NCI-H1048 (cell line): ENCODE measurements around the gene MICU1.

Experiments used
- DNase-seq: peaks from one replicate; lab custom pipeline; 2025; lab: John Stamatoyannopoulos, UW

Gene MICU1

DNA sequence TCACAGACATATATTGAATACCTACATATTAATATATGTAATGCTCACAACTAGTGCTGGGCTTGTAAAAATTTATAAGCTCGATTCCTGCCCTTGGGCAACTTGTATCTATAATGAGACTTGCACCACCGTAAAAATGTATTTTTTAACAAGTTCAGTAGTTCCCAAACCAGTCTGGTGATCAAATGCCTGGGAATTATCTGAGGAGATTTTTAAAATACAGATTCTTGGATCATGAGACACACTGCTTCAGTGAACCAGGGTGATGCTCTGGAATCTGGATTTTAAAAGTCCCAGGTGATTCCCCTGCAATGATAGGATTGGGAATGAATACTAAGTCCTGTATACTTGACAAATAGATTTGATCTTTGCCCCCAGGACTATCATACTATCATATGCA is 4.3 kb upstream of the MICU1 start:
- no peak for DNase-seq

- DNase-seq, result no peak
These were observed 520 bp upstream of the MICU1 start for GRCh38 chr10:72626444-72626754.

- DNase-seq, result no peak
These were observed 637 bp downstream of the MICU1 start for GRCh38 chr10:72625276-72625607.

- no peak for DNase-seq
These were observed 3.6 kb downstream of the MICU1 start for GRCh38 chr10:72622271-72622670.

- no peak for DNase-seq
These were observed 9.2 kb downstream of the MICU1 start for GRCh38 chr10:72616716-72617115.

DNA sequence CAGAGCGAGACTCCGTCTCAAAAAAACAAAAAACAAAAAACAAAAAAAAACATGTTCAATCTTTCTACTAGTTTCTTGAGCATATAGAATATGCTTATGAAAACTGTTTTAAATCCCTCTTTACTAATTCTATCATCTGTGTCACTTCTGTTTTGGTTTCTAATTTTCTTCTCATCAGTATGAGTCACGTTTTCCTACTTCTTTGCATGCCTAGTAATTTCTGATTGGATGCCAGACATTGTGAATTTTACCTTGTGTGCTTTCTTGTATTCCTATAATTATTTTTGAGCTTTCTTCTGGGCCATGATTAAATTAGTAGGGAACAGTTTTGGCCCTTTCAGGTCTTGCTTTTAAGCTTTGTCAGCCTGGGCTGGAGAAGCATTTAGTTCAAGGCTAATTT is 9.9 kb downstream of the MICU1 start:
- no peak for DNase-seq

DNA sequence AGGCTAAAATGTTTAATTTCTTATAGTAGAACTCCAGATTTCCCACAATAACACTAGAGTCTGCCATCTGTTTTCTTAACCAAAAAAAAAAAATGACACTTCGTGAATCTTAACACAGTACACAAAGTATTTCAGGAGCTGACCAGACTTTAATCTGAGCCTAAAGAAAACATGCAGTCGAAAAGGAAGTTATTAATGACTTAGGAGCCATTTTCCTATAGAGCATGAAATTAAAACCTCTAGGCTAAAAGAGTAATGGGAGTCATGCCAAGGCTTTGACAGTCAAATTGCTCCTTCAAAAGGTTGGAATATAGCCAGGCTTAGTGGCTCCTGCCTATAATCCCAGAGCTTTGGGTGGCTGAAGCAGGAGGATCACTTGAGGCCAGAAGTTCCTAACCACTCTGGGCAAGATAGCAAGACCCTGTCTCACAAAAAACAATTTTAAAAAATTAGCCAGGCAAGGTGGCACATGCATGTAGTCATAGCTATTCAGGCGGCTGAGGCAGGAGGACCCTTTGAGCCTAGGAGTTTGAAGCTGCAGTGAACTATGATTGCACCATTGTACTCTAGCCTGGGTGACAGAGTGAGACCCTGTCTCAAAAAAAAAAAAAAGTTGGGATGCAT is 13.6 kb downstream of the MICU1 start:
- peak; percentile 86 for DNase-seq

DNA sequence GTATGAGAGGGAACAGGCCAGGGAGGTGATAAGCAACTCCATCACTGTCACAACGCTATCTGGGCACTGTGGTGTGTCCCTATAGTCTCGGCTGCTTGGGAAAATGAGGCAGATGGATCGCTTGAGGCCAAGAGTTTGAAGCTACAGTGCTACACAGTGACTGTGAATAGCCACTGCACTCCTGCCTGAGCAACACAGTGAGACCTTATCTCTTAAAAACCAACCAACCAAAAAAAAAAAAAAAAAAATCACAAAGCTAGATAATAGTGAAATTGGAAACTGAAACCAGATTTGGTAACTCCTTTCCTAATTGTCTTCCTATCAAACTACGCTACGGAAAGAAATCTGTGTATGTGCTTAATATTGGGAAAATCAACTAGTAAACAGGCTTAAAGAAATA is 14.1 kb downstream of the MICU1 start:
- DNase-seq, result no peak

GRCh38 chr10:72610466-72610865 is 15.4 kb downstream of the MICU1 start:
- DNase-seq, result no peak

DNA sequence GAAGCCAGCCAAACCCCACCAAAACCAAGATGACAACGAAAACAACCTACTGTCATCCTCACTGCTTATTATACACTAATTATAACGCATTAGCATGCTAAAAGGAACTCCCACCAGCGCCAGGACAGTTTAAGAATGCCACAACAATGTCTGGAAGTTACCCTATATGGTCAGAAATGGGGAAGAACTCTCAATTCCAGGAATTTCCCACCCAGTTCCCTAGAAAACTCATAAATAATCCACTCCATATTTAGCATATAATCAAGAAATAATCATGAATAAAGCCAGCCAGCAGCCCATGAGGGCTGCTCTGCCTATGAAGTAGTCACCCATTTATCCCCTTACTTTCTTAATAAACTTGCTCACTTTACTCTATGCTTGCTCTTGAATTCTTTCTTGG is 20.8 kb downstream of the MICU1 start:
- DNase-seq, result no peak

DNA sequence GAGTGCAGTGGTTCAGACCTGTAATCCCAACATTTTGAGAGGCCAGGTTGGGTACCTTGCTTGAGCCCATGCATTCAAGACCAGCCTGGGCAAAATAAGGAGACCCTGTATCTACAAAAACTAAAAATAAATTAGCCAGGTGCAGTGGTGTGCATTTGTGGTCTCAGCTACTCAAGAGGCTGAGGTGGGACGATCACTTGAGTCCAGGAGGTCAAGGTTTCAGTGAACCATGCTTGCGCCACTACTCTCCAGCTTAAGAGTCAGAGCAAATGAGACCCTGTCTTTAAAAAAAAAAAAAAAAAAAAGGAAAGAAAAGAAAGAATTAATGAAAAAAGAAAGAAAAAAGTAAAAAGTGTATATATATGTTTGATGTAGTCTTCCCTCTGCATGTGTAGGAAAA is 24.7 kb downstream of the MICU1 start:
- no peak for DNase-seq

- DNase-seq, result no peak
These were observed 26.8 kb downstream of the MICU1 start for GRCh38 chr10:72598769-72599701.

GRCh38 chr10:72597897-72598296 is 28.0 kb downstream of the MICU1 start:
- DNase-seq, result no peak

DNA sequence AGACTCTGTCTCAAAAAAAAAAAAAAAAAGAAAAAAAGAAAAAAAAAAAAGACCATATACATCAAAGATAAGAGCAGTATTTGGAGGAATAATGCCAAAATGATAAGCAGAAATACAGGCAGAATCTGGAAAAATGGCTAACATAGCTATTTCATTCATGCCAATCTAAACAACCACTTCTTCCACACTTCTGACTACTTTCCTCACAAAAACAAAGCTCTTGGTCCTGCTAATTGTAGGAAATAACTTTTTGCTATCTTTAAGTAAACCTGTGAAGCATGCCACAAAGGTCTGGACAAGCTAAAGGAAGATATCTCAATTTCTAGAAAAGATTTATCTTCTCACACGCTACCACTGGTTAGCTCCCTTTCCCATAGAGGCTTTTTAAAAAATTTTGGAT is 30.4 kb downstream of the MICU1 start:
- DNase-seq, result no peak

GRCh38 chr10:72593963-72594362 is 31.9 kb downstream of the MICU1 start:
- no peak for DNase-seq

GRCh38 chr10:72588266-72588665 is 37.6 kb downstream of the MICU1 start:
- DNase-seq, result no peak

DNA sequence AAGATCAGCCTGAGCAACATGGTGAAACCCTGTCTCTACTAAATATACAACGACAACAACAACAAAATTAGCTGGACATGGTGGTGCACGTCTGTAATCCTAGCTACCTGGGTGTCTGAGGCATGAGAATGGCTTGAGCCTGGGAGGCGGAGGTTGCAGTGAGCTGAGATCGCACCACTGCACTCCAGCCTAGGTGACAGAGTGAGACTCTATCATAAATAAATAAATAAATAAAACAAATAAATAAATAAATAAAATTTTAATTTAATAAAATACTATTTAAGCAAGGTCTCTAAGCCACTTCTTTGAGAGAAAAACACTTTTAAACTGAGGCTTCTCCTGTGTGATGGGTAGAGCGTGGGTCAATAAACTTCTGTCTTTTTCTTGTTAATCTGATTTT is 38.3 kb downstream of the MICU1 start:
- DNase-seq, result no peak

GRCh38 chr10:72574636-72575035 is 51.2 kb downstream of the MICU1 start:
- no peak for DNase-seq

DNA sequence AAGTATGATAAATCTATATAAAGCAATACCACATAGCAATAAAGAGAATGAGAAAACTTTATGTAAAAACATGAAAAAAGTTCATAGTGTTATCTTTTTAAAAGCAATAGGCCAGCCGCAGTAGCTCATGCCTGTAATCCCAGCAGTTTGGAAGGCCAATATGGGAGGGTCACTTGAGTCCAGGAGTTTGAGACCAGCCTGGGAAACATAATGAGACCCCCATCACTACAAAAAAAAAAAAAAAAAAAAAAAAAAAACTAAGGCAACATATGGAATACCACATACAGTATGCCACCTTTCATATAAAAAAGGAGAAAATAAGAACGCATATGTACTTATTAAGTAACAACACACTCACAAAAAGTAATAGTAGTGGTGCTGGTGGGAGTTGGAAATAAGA is 52.8 kb downstream of the MICU1 start:
- no peak for DNase-seq

DNA sequence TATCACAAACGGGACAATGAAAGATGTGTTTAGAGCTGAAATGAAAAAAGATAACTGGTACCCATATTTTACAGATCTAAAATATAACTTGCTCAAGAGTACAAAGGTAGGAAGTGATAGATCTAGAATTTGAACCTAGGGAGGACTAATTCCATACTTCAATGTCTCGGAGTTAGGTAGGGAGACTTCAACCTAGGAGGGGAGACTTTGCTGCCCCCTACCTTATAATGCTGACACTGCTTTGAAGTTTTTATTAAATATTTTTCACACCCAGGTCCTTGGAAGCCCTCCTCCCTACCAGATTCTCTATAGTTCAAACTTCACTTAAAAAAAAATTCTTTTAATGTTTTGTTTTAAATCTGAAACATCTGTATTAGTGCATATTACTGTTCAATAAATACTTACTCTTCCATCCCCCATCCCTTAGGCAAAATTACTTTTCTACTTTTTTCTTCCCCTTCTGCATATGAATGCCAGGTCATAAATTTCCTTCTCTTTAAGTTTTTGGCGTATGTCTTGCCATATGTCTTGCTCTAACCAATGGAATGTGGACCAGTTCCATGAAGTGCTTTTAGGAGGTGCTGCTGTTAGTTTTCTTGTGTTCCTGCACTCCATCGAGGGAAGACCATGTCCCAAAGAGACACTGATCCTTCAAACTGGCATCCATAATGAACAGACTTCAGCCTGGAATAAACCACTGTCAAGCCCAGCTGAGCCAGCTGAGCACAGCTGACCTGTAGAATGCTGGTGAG is 57.8 kb downstream of the MICU1 start:
- DNase-seq, result no peak

DNA sequence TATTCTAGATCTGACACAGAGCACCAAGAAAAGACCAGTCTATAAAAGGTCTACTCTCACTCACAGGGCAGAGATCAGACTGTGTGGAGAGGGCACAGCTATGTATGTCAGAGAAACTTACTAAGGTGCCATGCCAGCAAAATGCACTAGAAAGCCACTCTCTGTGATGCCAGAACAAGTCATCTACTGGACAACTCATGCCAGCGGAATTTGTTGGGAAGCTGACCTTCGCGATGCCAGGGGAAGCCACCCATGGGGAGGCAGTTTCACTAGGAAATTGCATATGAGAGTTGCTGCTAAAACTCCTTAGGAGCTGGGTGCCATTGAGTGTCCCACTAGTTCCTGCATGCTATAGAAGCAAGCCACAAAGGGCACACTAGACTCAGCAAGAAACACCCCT is 58.5 kb downstream of the MICU1 start:
- no peak for DNase-seq

GRCh38 chr10:72564596-72564995 is 61.3 kb downstream of the MICU1 start:
- DNase-seq, result no peak

GRCh38 chr10:72563327-72563932 is 62.4 kb downstream of the MICU1 start:
- DNase-seq, result no peak
